OCI-LY7 (cell line): Measurements from ENCODE around the gene NUDT14. TPM values are rescaled to one million over a fixed set of nuclear protein-coding genes. Genes with fewer than 3 reads are reported as not detected.

Experiments used
- BruUV-seq: library from RNA; stranded (reverse); fragments of 400-500 nt; replicated peaks from 2 replicates; lab custom pipeline; 2021; lab: Mats Ljungman, UMichigan
- CTCF ChIA-PET: fragments of 300-600 bp; sonication (Branson Sonifier 250); formaldehyde crosslinking; loops from one replicate; lab custom pipeline; 2022; ENCODE audit warnings: antibody characterized with exemption; ENCODE audit not compliant: unreplicated experiment; lab: Charles Lee
- POLR2A ChIA-PET: fragments of 300-600 bp; sonication (Branson Sonifier 250); formaldehyde crosslinking; loops from one replicate; lab custom pipeline; 2022; ENCODE audit warnings: antibody characterized with exemption; lab: Charles Lee
- DNase-seq: peaks from one replicate; pipeline ENCODE4 v3.0.0-alpha.2; 2015; ENCODE audit warnings: low spot score
- H2AFZ ChIP-seq: fragments of 200-600 bp; sonication (generic), shearing (Covaris generic); 2 replicates; pipeline ENCODE4 v1.6.1; 2014; ENCODE audit warnings: mild to moderate bottlenecking, antibody characterized with exemption, low read length, moderate library complexity
- H3K27ac ChIP-seq: fragments of 200-600 bp; sonication (generic); 2 replicates; pipeline ENCODE4 v1.5.1; 2014; ENCODE audit warnings: mixed run types, low read depth, mild to moderate bottlenecking, moderate library complexity, low read length, inconsistent platforms; ENCODE audit not compliant: poor library complexity, severe bottlenecking
- H3K36me3 ChIP-seq: fragments of 200-600 bp; sonication (generic); 2 replicates; pipeline ENCODE4 v1.6.1; 2014; ENCODE audit warnings: mild to moderate bottlenecking, antibody characterized with exemption, low read length, moderate library complexity, mixed read lengths; ENCODE audit not compliant: insufficient read depth
- H3K4me1 ChIP-seq: fragments of 200-600 bp; sonication (generic); 2 replicates; pipeline ENCODE4 v1.5.1; 2014; ENCODE audit warnings: mild to moderate bottlenecking, low read length; ENCODE audit not compliant: insufficient read depth, poor library complexity, severe bottlenecking
- H3K4me2 ChIP-seq: fragments of 200-600 bp; sonication (generic); 2 replicates; pipeline ENCODE4 v1.6.1; 2014; ENCODE audit warnings: mild to moderate bottlenecking, low read length
- H3K4me3 ChIP-seq: fragments of 200-600 bp; sonication (generic); 2 replicates; pipeline ENCODE4 v1.5.1; 2014; ENCODE audit warnings: mild to moderate bottlenecking, low read depth, low read length; ENCODE audit not compliant: poor library complexity, severe bottlenecking
- H3K79me2 ChIP-seq: fragments of 200-600 bp; sonication (generic); 2 replicates; pipeline ENCODE4 v1.6.1; 2016; ENCODE audit warnings: low read depth, mild to moderate bottlenecking, low read length, moderate library complexity, mixed read lengths; ENCODE audit not compliant: insufficient read depth
- H3K9me2 ChIP-seq: fragments of 200-600 bp; sonication (generic); 2 replicates; pipeline ENCODE4 v1.6.1; 2016; ENCODE audit warnings: mild to moderate bottlenecking, low read length, mixed read lengths; ENCODE audit not compliant: insufficient read depth
- H3K9me3 ChIP-seq: fragments of 200-600 bp; sonication (generic); 2 replicates; pipeline ENCODE4 v1.6.1; 2014; ENCODE audit warnings: mild to moderate bottlenecking, mixed run types, low read length, mixed read lengths
- H4K20me1 ChIP-seq: fragments of 200-600 bp; sonication (generic); 2 replicates; pipeline ENCODE4 v1.6.1; 2014; ENCODE audit warnings: mild to moderate bottlenecking, antibody characterized with exemption, low read length, moderate library complexity, mixed read lengths; ENCODE audit not compliant: insufficient read depth
- CTCF ChIP-seq: fragments of 200-600 bp; sonication (generic); conservative IDR thresholded peaks from 2 replicates; pipeline ENCODE4 v1.5.1; 2014; ENCODE audit warnings: mild to moderate bottlenecking, antibody characterized with exemption, low read length, moderate library complexity, mixed read lengths
- EZH2phosphoT487 ChIP-seq: fragments of 200-600 bp; sonication (generic); IDR thresholded peaks from 2 replicates; pipeline ENCODE4 v1.6.1; 2018; ENCODE audit warnings: low read depth, borderline replicate concordance, mild to moderate bottlenecking, mixed run types, antibody characterized with exemption, low read length, moderate library complexity, mixed read lengths
- intact Hi-C: fragments of 100-400 bp; cut with micrococcal nuclease; formaldehyde crosslinking; loops from one replicate; pipeline ENCODE4 v1.10.0; 2022; ENCODE audit not compliant: unreplicated experiment
- total RNA-seq, 2 experiments: library from RNA; depleted of rRNA in 1 of 2; stranded (reverse); fragments of >200 nt in 1 of 2; shearing (Covaris generic) in 1 of 2; gene quantifications; 2 replicates each; pipeline ENCODE4 v1.2.3, GENCODE V29; 2014 to 2022

Gene NUDT14
- total RNA-seq, 2 experiments from 2014 or later = 32.1 to 37.5 TPM

- Histone ChIP-seq H3K79me2 (no peaks in the 10 kb centered on the region), H2AFZ (no peak overlapping the region), H3K9me2 (no peaks in the 10 kb centered on the region), H3K4me2 (no peak overlapping the region), H3K9me3 (no peaks in the 10 kb centered on the region), H3K27ac (no peak overlapping the region), H3K4me3 (no peak overlapping the region), H3K4me1 (no peaks in the 10 kb centered on the region), H4K20me1 (no peaks in the 10 kb centered on the region), H3K36me3 (no peaks in the 10 kb centered on the region)
- intact Hi-C loops = no loop called here
- DNase-seq = no peak
- ChIA-PET CTCF (no interaction called here), POLR2A (no interaction called here)
- no TSS peak for BruUV-seq
- TF ChIP-seq CTCF = no peak
- TF ChIP-seq EZH2phosphoT487 = no peak
Observed at GRCh38 chr14:105159344-105159743, 21.8 kb downstream of the NUDT14 start.

- H3K4me1 ChIP-seq = no peaks in the 10 kb centered on the region
- ChIA-PET CTCF (no interaction called here), POLR2A (no interaction called here)
- no peak overlapping the region for H2AFZ ChIP-seq
- TF ChIP-seq CTCF (no peak), EZH2phosphoT487 (no peak)
- no peaks in the 10 kb centered on the region for H4K20me1 ChIP-seq
- no peak for DNase-seq
- H3K4me3 ChIP-seq = no peak overlapping the region
- BruUV-seq = no TSS peak
- H3K9me2 ChIP-seq = no peaks in the 10 kb centered on the region
- intact Hi-C loops = no loop called here
- no peak overlapping the region for H3K27ac ChIP-seq
- no peak overlapping the region for H3K4me2 ChIP-seq
- no peaks in the 10 kb centered on the region for H3K79me2 ChIP-seq
- H3K36me3 ChIP-seq = no peaks in the 10 kb centered on the region
- no peaks in the 10 kb centered on the region for H3K9me3 ChIP-seq
Observed at GRCh38 chr14:105158794-105159193, 22.3 kb downstream of the NUDT14 start.

- POLR2A ChIA-PET = no interaction called here
- DNase-seq = no peak
- intact Hi-C loops = no loop called here
- no peak overlapping the region for H2AFZ ChIP-seq
- CTCF ChIA-PET = no interaction called here
- H3K9me3 ChIP-seq = no peaks in the 10 kb centered on the region
- TF ChIP-seq CTCF = no peak
- no peak for TF ChIP-seq EZH2phosphoT487
- H4K20me1 ChIP-seq = no peaks in the 10 kb centered on the region
- H3K36me3 ChIP-seq = no peaks in the 10 kb centered on the region
- BruUV-seq = no TSS peak
- no peaks in the 10 kb centered on the region for H3K9me2 ChIP-seq
- no peaks in the 10 kb centered on the region for H3K4me1 ChIP-seq
- H3K79me2 ChIP-seq = no peaks in the 10 kb centered on the region
- H3K27ac ChIP-seq = no peak overlapping the region
- no peak overlapping the region for H3K4me3 ChIP-seq
- H3K4me2 ChIP-seq = no peak overlapping the region
Observed at GRCh38 chr14:105157872-105158271, 23.2 kb downstream of the NUDT14 start.
